HepG2 (cell line): Measurements from ENCODE around the gene CD68. TPM values are rescaled to one million over a fixed set of nuclear protein-coding genes. Genes with fewer than 3 reads are reported as not detected.
A peak's percentile ranks its signal among the peaks of the same experiment; 100 is the strongest.

Experiments used
- ATAC-seq: fragments of 200-7000 bp; cut with Tn5 transposase; 3 replicates; pipeline ENCODE4 v1.9.1; 2020; ENCODE audit warnings: mild to moderate bottlenecking, moderate library complexity
- BruUV-seq: library from RNA; stranded (reverse); fragments of 400-500 nt; replicated peaks from 2 replicates; lab custom pipeline; 2021; lab: Mats Ljungman, UMichigan
- CTCF ChIA-PET: fragments of 300-600 bp; formaldehyde crosslinking; extraction: SDS; loops from one replicate; lab custom pipeline; 2021; ENCODE audit warnings: low total read pairs, inconsistent platforms, low intra/inter-chr PET ratio; lab: Yijun Ruan, JAX
- POLR2A ChIA-PET: fragments of 350-600 bp; sonication (Branson Sonifier 250); formaldehyde crosslinking; loops from one replicate; lab custom pipeline; 2020; ENCODE audit warnings: antibody characterized with exemption, inconsistent platforms; lab: Yijun Ruan, JAX
- DNase-seq: peaks from one replicate; pipeline ENCODE4 v3.0.0-alpha.2; 2015; ENCODE audit warnings: low spot score
- FAIRE-seq: peaks from 3 replicates; lab custom pipeline; 2011; peaks lifted over from hg19 to GRCh38; lab: Jason Lieb, UNC
- H2AFZ ChIP-seq: one replicate; pipeline ENCODE4 v1.6.1; 2011; ENCODE audit warnings: low read length, inconsistent platforms
- H3K27ac ChIP-seq: fragments of 300-600 bp; 3 replicates; pipeline ENCODE4 v1.8.0; 2011; ENCODE audit warnings: mixed run types, mild to moderate bottlenecking, mixed read lengths, low read length, inconsistent platforms; ENCODE audit not compliant: insufficient read depth; ENCODE audit errors: extremely low read length
- H3K27me3 ChIP-seq, 2 experiments: fragments of 200-600 bp in 1 of 2; 2 replicates in 1 of 2; 3 replicates in 1 of 2; pipeline versions ENCODE4 v1.6.0 to v1.8.0; 2011; ENCODE audit warnings: low read length in 2 of 2, mild to moderate bottlenecking in 2 of 2, moderate library complexity in 2 of 2, inconsistent platforms in 1 of 2; ENCODE audit not compliant: insufficient read depth in 2 of 2, control insufficient read depth in 1 of 2
- H3K36me3 ChIP-seq, 2 experiments: fragments of 200-600 bp in 1 of 2; replicated peaks in 1 of 2; 2 replicates in 1 of 2; 3 replicates in 1 of 2; pipeline versions ENCODE4 v1.5.1 to v1.8.0; 2011; ENCODE audit warnings: low read length in 2 of 2, inconsistent platforms in 1 of 2; ENCODE audit not compliant: insufficient read depth in 2 of 2, control insufficient read depth in 1 of 2
- H3K4me1 ChIP-seq: 2 replicates; pipeline ENCODE4 v1.5.1; 2012; ENCODE audit warnings: low read length, inconsistent platforms; ENCODE audit not compliant: insufficient read depth
- H3K4me2 ChIP-seq: 2 replicates; pipeline ENCODE4 v1.6.0; 2011; ENCODE audit warnings: low read depth, low read length, inconsistent platforms
- H3K4me3 ChIP-seq, 3 experiments: fragments of 200-600 bp in 1 of 3; sonication (generic), shearing (Covaris generic) in 1 of 3; replicated peaks in 1 of 3; 2 replicates each; pipeline ENCODE4 v1.5.1; 2011 to 2016; ENCODE audit warnings: low read length in 3 of 3, inconsistent platforms in 2 of 3, low read depth in 2 of 3, mild to moderate bottlenecking in 2 of 3, control low read depth in 1 of 3, mixed read lengths in 1 of 3; ENCODE audit not compliant: insufficient read depth in 1 of 3
- H3K79me2 ChIP-seq: one replicate; pipeline ENCODE4 v1.6.1; 2011; ENCODE audit warnings: low read length, inconsistent platforms; ENCODE audit not compliant: insufficient read depth
- H3K9ac ChIP-seq: 2 replicates; pipeline ENCODE4 v1.6.0; 2011; ENCODE audit warnings: mild to moderate bottlenecking, low read depth, low read length, inconsistent platforms; ENCODE audit not compliant: insufficient read depth
- H3K9me3 ChIP-seq: 2 replicates; pipeline ENCODE4 v1.5.1; 2012; ENCODE audit warnings: mild to moderate bottlenecking, low read length
- H4K20me1 ChIP-seq: 2 replicates; pipeline ENCODE4 v1.6.0; 2011; ENCODE audit warnings: inconsistent platforms, mild to moderate bottlenecking, low read length, moderate library complexity; ENCODE audit not compliant: insufficient read depth
- AFF4 ChIP-seq: sonication (generic); formaldehyde crosslinking; IDR thresholded peaks from 2 replicates; pipeline ENCODE4 v1.4.0; 2020; ENCODE audit warnings: missing genetic modification reagents
- ELF1 ChIP-seq: sonication (generic); formaldehyde crosslinking; IDR thresholded peaks from 2 replicates; pipeline ENCODE4 v1.4.0; 2020; ENCODE audit warnings: missing genetic modification reagents
- ESRRA ChIP-seq: sonication (generic); formaldehyde crosslinking; IDR thresholded peaks from 2 replicates; pipeline ENCODE4 v1.5.1; 2020; ENCODE audit warnings: mild to moderate bottlenecking, low read depth, missing genetic modification reagents
- GATAD2A ChIP-seq: IDR thresholded peaks from 2 replicates; pipeline ENCODE4 v1.6.1; 2016
- HOXD1 ChIP-seq: sonication (generic); formaldehyde crosslinking; IDR thresholded peaks from 2 replicates; pipeline ENCODE4 v1.5.0; 2020; ENCODE audit warnings: missing genetic modification reagents
- KLF15 ChIP-seq: sonication (generic); formaldehyde crosslinking; IDR thresholded peaks from 2 replicates; pipeline ENCODE4 v1.8.1; 2023; ENCODE audit warnings: borderline replicate concordance, mild to moderate bottlenecking, inconsistent platforms, missing genetic modification reagents, mixed read lengths
- MED13 ChIP-seq: sonication (generic); formaldehyde crosslinking; IDR thresholded peaks from 2 replicates; pipeline ENCODE4 v1.5.0; 2020; ENCODE audit warnings: missing genetic modification reagents
- MLLT10 ChIP-seq: sonication (generic); formaldehyde crosslinking; IDR thresholded peaks from 2 replicates; pipeline ENCODE4 v1.4.0; 2020; ENCODE audit warnings: missing genetic modification reagents
- NCOA5 ChIP-seq: sonication (generic); formaldehyde crosslinking; IDR thresholded peaks from 2 replicates; pipeline ENCODE4 v1.4.0; 2020; ENCODE audit warnings: missing genetic modification reagents
- PCBP1 ChIP-seq: fragments of 200-400 bp; formaldehyde crosslinking; IDR thresholded peaks from 2 replicates; pipeline ENCODE4 v1.6.1; 2017; ENCODE audit warnings: mild to moderate bottlenecking, low read depth, low read length, borderline replicate concordance
- RFXAP ChIP-seq: sonication (generic); formaldehyde crosslinking; IDR thresholded peaks from 2 replicates; pipeline ENCODE4 v1.4.0; 2020; ENCODE audit warnings: missing genetic modification reagents, borderline replicate concordance
- SMC3 ChIP-seq: IDR thresholded peaks from 2 replicates; pipeline ENCODE4 v1.6.1; 2011; ENCODE audit warnings: low read length, improper control_type of control experiment
- SP140L ChIP-seq: sonication (generic); formaldehyde crosslinking; IDR thresholded peaks from 2 replicates; pipeline ENCODE4 v1.4.0; 2020; ENCODE audit warnings: missing genetic modification reagents, borderline replicate concordance
- ZKSCAN5 ChIP-seq: sonication (generic); formaldehyde crosslinking; IDR thresholded peaks from 2 replicates; pipeline ENCODE4 v1.5.1; 2020; ENCODE audit warnings: mild to moderate bottlenecking, missing genetic modification reagents
- ZMYM4 ChIP-seq: sonication (generic); formaldehyde crosslinking; IDR thresholded peaks from 2 replicates; pipeline ENCODE4 v1.8.1; 2023; ENCODE audit warnings: mild to moderate bottlenecking, missing genetic modification reagents
- ZNF326 ChIP-seq: sonication (generic); formaldehyde crosslinking; IDR thresholded peaks from 2 replicates; pipeline ENCODE4 v1.4.0; 2020; ENCODE audit warnings: missing genetic modification reagents, borderline replicate concordance
- ZNF543 ChIP-seq: sonication (generic); formaldehyde crosslinking; IDR thresholded peaks from 2 replicates; pipeline ENCODE4 v1.4.0; 2020; ENCODE audit warnings: mild to moderate bottlenecking, missing genetic modification reagents
- WGBS: methylation state at CpG from one replicate; pipeline ENCODE4 v1.1.6; 2017; ENCODE audit warnings: low lambda C conversion rate; 5-methylcytosine and 5-hydroxymethylcytosine counted together
- in situ Hi-C: cut with HindIII; loops from 2 replicates; pipeline ENCODE4 v1.10.0; 2017; ENCODE audit warnings: low pct_unique_long_range_greater_than_20kb; ENCODE audit not compliant: extremely low pct_ligation_motif_present
- intact Hi-C: fragments of 100-400 bp; cut with micrococcal nuclease; formaldehyde crosslinking; loops from one replicate; pipeline ENCODE4 v1.10.0; 2022; ENCODE audit not compliant: unreplicated experiment
- polyA plus RNA-seq, 8 experiments: library from polyadenylated mRNA; depleted of rRNA in 3 of 8; stranded (reverse) in 7 of 8; unstranded in 1 of 8; fragments of >200 nt; fragmentation: Illumina TruSeq in 4 of 8; extraction: Trizol in 4 of 8; gene quantifications; 2 replicates each; pipeline versions ENCODE4 v1.2.1 to v1.2.3, GENCODE V29; 2011 to 2016; ENCODE audit warnings: low read depth in 4 of 8, missing spikeins in 1 of 8, mixed read lengths in 1 of 8; ENCODE audit not compliant: insufficient read depth in 1 of 8
- total RNA-seq, 5 experiments: library from RNA; depleted of rRNA; stranded (reverse); fragments of >200 nt; fragmentation: Illumina TruSeq; extraction: Trizol; gene quantifications; 2 replicates each; pipeline ENCODE4 v1.2.3, GENCODE V29; 2016; ENCODE audit warnings: low read depth in 1 of 5
- TF ChIP-seq, protein P1 (sequence below): sonication (generic); formaldehyde crosslinking; IDR thresholded peaks from 2 replicates; pipeline ENCODE4 v1.5.0; 2020; ENCODE audit warnings: missing genetic modification reagents, mild to moderate bottlenecking, borderline replicate concordance

CD68 gene
- total and polyA plus RNA-seq, 2 of the 13 experiments (the other 11 are each of a cell fraction or from before 2014, with no cell fraction given), result 10.3 to 104 TPM

- no peak for TF ChIP-seq NCOA5 (CRISPR knock-in tag)
- TF ChIP-seq PCBP1, result 0 out of 2 replicates have a peak, but pooled peaks have one; percentile 14
- TF ChIP-seq GATAD2A, result no peak
- peak; percentile 99 for TF ChIP-seq RFXAP (CRISPR knock-in tag)
- TF ChIP-seq HOXD1 (CRISPR knock-in tag), result 0 out of 2 replicates have a peak, but pooled peaks have one; percentile 26
- TF ChIP-seq ZMYM4 (CRISPR knock-in tag), result peak; percentile 34; the same call in 1 of the 2 replicates
- peak; percentile 53; the same call in 1 of the 2 replicates for TF ChIP-seq ESRRA (CRISPR knock-in tag)
These were observed 35.2 kb downstream of the CD68 start, which contains the start of gene FXR2 (continued) for GRCh38 chr17:7614425-7615264.

DNA sequence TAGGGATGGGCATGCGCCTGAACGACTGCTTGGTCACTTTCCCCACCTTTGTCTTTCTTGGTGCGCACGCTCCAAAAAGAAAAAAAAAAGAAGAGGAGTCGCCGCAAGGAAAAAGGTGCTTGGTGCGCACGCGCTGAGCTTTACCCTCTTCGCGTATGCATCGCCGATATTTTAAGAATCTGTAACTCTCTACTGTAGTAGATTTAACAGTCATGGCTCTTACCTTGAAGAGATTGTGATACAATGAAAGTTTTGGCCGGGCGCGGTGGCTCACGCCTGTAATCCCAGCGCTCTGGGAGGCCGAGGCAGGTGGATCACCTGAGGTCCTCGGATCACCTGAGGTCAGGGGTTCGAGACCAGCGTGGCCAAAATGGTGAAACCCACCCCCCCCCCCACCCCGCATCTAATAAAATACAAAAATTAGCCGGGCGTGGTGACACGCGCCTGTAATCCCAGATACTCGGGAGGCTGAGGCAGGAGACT is 35.9 kb downstream of the CD68 start:
- no peak overlapping the region; the same call in 1 of the 2 replicates for H3K9ac ChIP-seq
- FAIRE-seq (no peak), ATAC-seq (no peak), DNase-seq (no peak)
- peaks cover 56% of the 10 kb centered on the region for H3K4me1 ChIP-seq
- H3K79me2 ChIP-seq, result peaks cover 33% of the 10 kb centered on the region
- H3K27me3 ChIP-seq, result no peaks in the 10 kb centered on the region
- ChIA-PET POLR2A (interaction anchor here (0.6 to 3.1 kb wide), 14 partner anchors 8 to 580 kb away, joined by 3 to 63 read pairs (median 6); partner anchors contain the start of genes ATP1B2, CD68, MPDU1 and POLR2A), CTCF (no interaction called here)
- H3K4me2 ChIP-seq, result peak overlapping the region; percentile 72
- peaks cover 1 to 11% of the 10 kb centered on the region in 2 experiments; a peak in 2 of 5 replicates for H3K36me3 ChIP-seq
- in situ Hi-C loops, result no loop called here
- H2AFZ ChIP-seq, result peak overlapping the region; percentile 62
- no peaks in the 10 kb centered on the region for H4K20me1 ChIP-seq
- intact Hi-C loops, result no loop called here
- H3K4me3 ChIP-seq, result peak overlapping the region; percentile 38 to 66 (median 51); a peak in 5 of 6 replicates
- 13% methylated on average over 27 of the region's 28 CpGs for WGBS
- peak overlapping the region; percentile 78 for H3K27ac ChIP-seq
- H3K9me3 ChIP-seq, result no peaks in the 10 kb centered on the region
- BruUV-seq, result no TSS peak
- TF ChIP-seq, protein P1, sequence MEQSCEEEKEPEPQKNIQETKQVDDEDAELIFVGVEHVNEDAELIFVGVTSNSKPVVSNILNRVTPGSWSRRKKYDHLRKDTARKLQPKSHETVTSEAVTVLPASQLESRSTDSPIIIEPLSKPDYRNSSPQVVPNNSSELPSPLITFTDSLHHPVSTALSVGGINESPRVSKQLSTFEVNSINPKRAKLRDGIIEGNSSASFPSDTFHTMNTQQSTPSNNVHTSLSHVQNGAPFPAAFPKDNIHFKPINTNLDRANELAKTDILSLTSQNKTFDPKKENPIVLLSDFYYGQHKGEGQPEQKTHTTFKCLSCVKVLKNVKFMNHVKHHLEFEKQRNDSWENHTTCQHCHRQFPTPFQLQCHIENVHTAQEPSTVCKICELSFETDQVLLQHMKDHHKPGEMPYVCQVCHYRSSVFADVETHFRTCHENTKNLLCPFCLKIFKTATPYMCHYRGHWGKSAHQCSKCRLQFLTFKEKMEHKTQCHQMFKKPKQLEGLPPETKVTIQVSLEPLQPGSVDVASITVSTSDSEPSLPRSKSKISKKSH, result no peak
- TF ChIP-seq ZNF543 (CRISPR knock-in tag) (0 out of 2 replicates have a peak, but pooled peaks have one; percentile 30), ZNF326 (CRISPR knock-in tag) (no peak), ELF1 (CRISPR knock-in tag) (no peak), MLLT10 (CRISPR knock-in tag) (no peak), SMC3 (no peak), MED13 (CRISPR knock-in tag) (no peak), AFF4 (no peak), ZKSCAN5 (no peak), SP140L (CRISPR knock-in tag) (no peak), KLF15 (CRISPR knock-in tag) (0 out of 2 replicates have a peak, but pooled peaks have one; percentile 5)
